OCI-LY1 (cell line): ENCODE data around the gene PPP1CA.

Experiments used
- H2AFZ ChIP-seq: fragments of 200-600 bp; sonication (generic), shearing (Covaris generic); 2 replicates; pipeline ENCODE4 v1.6.0; 2014; ENCODE audit warnings: antibody characterized with exemption, mild to moderate bottlenecking, low read length
- H3F3A ChIP-seq: fragments of 200-600 bp; sonication (generic), shearing (Covaris generic); 2 replicates; pipeline ENCODE4 v1.6.0; 2014; ENCODE audit warnings: mild to moderate bottlenecking, antibody characterized with exemption, low read length, moderate library complexity; ENCODE audit not compliant: insufficient read depth
- H3K27ac ChIP-seq: fragments of 200-600 bp; sonication (generic); 2 replicates; pipeline ENCODE4 v1.5.1; 2014; ENCODE audit warnings: low read length, mixed run types, mild to moderate bottlenecking, low read depth; ENCODE audit not compliant: poor library complexity, severe bottlenecking
- H3K27me3 ChIP-seq: fragments of 200-600 bp; sonication (generic); 2 replicates; pipeline ENCODE4 v1.6.0; 2014; ENCODE audit warnings: antibody characterized with exemption, mild to moderate bottlenecking, low read length, moderate library complexity; ENCODE audit not compliant: insufficient read depth
- H3K36me3 ChIP-seq: fragments of 200-600 bp; sonication (generic); 2 replicates; pipeline ENCODE4 v1.6.1; 2014; ENCODE audit warnings: mild to moderate bottlenecking, antibody characterized with exemption, low read length, moderate library complexity, mixed read lengths; ENCODE audit not compliant: insufficient read depth
- H3K4me1 ChIP-seq: fragments of 200-600 bp; sonication (generic); 2 replicates; pipeline ENCODE4 v1.5.1; 2014; ENCODE audit warnings: mild to moderate bottlenecking, low read length, moderate library complexity; ENCODE audit not compliant: insufficient read depth, severe bottlenecking
- H3K4me2 ChIP-seq: fragments of 200-600 bp; sonication (generic), shearing (Covaris generic); 2 replicates; pipeline ENCODE4 v1.6.1; 2014; ENCODE audit warnings: low read length
- H3K4me3 ChIP-seq: fragments of 200-600 bp; sonication (generic); 2 replicates; pipeline ENCODE4 v1.5.1; 2014; ENCODE audit warnings: low read length, low read depth, mild to moderate bottlenecking, mixed read lengths; ENCODE audit not compliant: poor library complexity, severe bottlenecking
- H3K79me2 ChIP-seq: fragments of 200-600 bp; shearing (Covaris generic); 2 replicates; pipeline ENCODE4 v1.6.1; 2016; ENCODE audit warnings: mixed run types, low read length, mixed read lengths; ENCODE audit not compliant: insufficient read depth
- H3K9ac ChIP-seq: fragments of 200-600 bp; sonication (generic), shearing (Covaris generic); 2 replicates; pipeline ENCODE4 v1.6.1; 2014; ENCODE audit warnings: mild to moderate bottlenecking, low read length, mixed read lengths
- H3K9me2 ChIP-seq: fragments of 200-600 bp; sonication (generic), shearing (Covaris generic); 2 replicates; pipeline ENCODE4 v1.6.1; 2014; ENCODE audit warnings: low read depth, mild to moderate bottlenecking, low read length, mixed read lengths
- H3K9me3 ChIP-seq: fragments of 200-600 bp; shearing (Covaris generic); 2 replicates; pipeline ENCODE4 v1.6.1; 2014; ENCODE audit warnings: low read length, mixed read lengths
- H4K20me1 ChIP-seq: fragments of 200-600 bp; sonication (generic), shearing (Covaris generic); 2 replicates; pipeline ENCODE4 v1.6.0; 2016; ENCODE audit warnings: mild to moderate bottlenecking, low read length; ENCODE audit not compliant: insufficient read depth
- CTCF ChIP-seq: fragments of 200-600 bp; sonication (generic), shearing (Covaris generic); IDR thresholded peaks from 2 replicates; pipeline ENCODE4 v1.5.1; 2017; ENCODE audit warnings: mild to moderate bottlenecking, antibody characterized with exemption, low read length, moderate library complexity, mixed read lengths
- EZH2 ChIP-seq: fragments of 200-600 bp; sonication (generic), shearing (Covaris generic); IDR thresholded peaks from 2 replicates; pipeline ENCODE4 v1.8.0; 2017; ENCODE audit warnings: borderline replicate concordance, mixed run types, mild to moderate bottlenecking, antibody characterized with exemption, low read length, moderate library complexity, mixed read lengths

The PPP1CA gene

GRCh38 chr11:67357831-67358670 lies 43.6 kb downstream of the PPP1CA start:
- Histone ChIP-seq H3K4me2 (no peak overlapping the region), H3K4me1 (peaks cover 39% of the 10 kb centered on the region), H3K4me3 (no peak overlapping the region), H3K9me3 (no peaks in the 10 kb centered on the region), H3K36me3 (no peaks in the 10 kb centered on the region), H3K9ac (no peak overlapping the region), H3K79me2 (no peaks in the 10 kb centered on the region), H2AFZ (no peak overlapping the region), H3K27me3 (peaks cover 7% of the 10 kb centered on the region; the same call in 1 of the 2 replicates), H3K27ac (no peak overlapping the region), H3K9me2 (no peaks in the 10 kb centered on the region), H4K20me1 (no peaks in the 10 kb centered on the region), H3F3A (no peaks in the 10 kb centered on the region)
- no peak for TF ChIP-seq CTCF
- no peak for TF ChIP-seq EZH2

- Histone ChIP-seq H4K20me1 (no peaks in the 10 kb centered on the region), H3K4me2 (peak overlapping the region; percentile 91), H2AFZ (no peak overlapping the region), H3F3A (no peaks in the 10 kb centered on the region), H3K9me2 (no peaks in the 10 kb centered on the region), H3K36me3 (no peaks in the 10 kb centered on the region), H3K79me2 (no peaks in the 10 kb centered on the region), H3K4me3 (peak overlapping the region; percentile 47), H3K27me3 (no peaks in the 10 kb centered on the region), H3K4me1 (peaks cover 42% of the 10 kb centered on the region), H3K9ac (peak overlapping the region; percentile 77), H3K9me3 (no peaks in the 10 kb centered on the region), H3K27ac (peak overlapping the region; percentile 98)
- TF ChIP-seq CTCF (peak; percentile 98), EZH2 (no peak)
These were observed 44.6 kb downstream of the PPP1CA start for GRCh38 chr11:67356864-67357561.

GRCh38 chr11:67356387-67356863 lies 45.2 kb downstream of the PPP1CA start:
- H3K9ac ChIP-seq, result peak overlapping the region; percentile 77
- peak overlapping the region; percentile 91 for H3K4me2 ChIP-seq
- no peak overlapping the region for H2AFZ ChIP-seq
- peaks cover 48% of the 10 kb centered on the region for H3K4me1 ChIP-seq
- peak overlapping the region; percentile 47 for H3K4me3 ChIP-seq
- H3K27me3 ChIP-seq, result no peaks in the 10 kb centered on the region
- no peaks in the 10 kb centered on the region for H3K9me3 ChIP-seq
- H3K27ac ChIP-seq, result peak overlapping the region; percentile 98
- no peak for TF ChIP-seq EZH2
- no peak for TF ChIP-seq CTCF
- H3K9me2 ChIP-seq, result no peaks in the 10 kb centered on the region
- no peaks in the 10 kb centered on the region for H3F3A ChIP-seq
- H3K36me3 ChIP-seq, result peaks cover 3% of the 10 kb centered on the region; the same call in 1 of the 2 replicates
- H4K20me1 ChIP-seq, result no peaks in the 10 kb centered on the region
- H3K79me2 ChIP-seq, result no peaks in the 10 kb centered on the region
